Inflammatory macrophage (primary cell): ENCODE results near the gene SRCIN1.
A peak's percentile ranks its signal among the peaks of the same experiment; 100 is the strongest.
"Not testable (repeated sequence)": the region's sequence is repeated elsewhere in the genome, so short reads cannot be mapped to it uniquely, and the experiment has no call there.

Experiments
- DNase-seq, 2 donors: peaks; one replicate each; pipeline ENCODE4 v3.0.0-alpha.2; 2020 to 2022

Gene SRCIN1

DNA sequence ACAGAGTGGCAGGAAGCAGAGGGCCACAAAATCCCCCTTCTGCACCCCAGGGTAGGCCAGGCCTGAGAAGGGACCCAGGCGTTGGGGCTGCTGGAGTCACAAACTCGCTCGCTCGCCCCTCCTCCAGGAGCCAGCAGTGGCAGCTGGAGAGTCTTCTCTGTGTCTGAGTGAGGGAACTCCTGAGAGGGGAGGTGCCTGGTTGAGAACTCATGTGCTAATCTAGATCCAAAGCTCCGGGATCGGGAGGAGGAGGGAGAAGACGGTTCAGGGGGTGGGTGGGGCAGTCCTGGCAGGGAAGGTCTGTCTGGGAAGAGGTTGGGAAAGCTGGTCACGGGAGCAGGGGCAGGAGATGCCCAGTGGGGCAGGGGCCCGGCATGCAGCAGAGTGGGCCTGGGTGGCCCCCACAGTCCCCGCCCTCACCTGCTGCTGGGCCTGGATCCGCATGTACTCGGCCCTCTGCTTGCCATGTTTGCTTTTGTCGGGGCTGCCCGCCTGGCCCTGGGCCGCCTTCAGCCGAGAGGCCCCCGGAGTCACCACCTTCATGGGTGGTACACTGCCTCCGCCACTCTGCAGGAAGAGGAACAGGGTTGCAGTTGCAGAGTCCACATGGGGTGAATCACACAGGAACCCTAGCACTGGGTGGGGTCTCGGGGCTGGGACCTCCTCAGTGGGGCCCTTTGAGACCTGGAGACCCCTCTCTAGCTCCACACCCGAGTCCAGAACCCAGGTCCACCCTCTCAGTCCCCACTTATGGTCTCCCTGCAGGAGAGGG lies 62.2 kb downstream of the SRCIN1 start:
- no peak for DNase-seq

- no peak for DNase-seq
Observed at GRCh38 chr17:38542286-38542685, 63.5 kb downstream of the SRCIN1 start.

GRCh38 chr17:38541281-38541680 lies 64.5 kb downstream of the SRCIN1 start:
- DNase-seq: no peak

GRCh38 chr17:38540514-38541045 lies 65.2 kb downstream of the SRCIN1 start:
- DNase-seq: peak in 1 of 2 donors; percentile 51

DNA sequence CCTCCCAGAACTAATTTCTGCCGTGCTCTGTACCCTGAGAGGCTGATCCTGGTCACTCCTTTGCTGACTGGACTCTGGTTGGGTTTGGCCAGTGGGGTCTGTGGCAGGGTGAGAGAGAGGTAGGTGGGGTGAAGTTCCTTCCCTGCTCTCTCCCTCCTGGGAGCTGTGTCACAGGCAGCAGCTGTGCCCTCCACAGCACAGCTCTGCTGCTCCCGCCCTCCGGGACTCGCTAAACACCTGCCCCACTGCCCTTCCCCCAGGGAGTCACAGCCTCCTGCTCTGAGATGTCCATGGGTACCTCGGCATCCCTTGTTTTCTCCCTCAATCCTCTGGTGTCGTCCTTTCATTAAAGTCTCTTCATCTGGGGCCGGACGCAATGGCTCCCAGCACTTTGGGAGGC lies 66.4 kb downstream of the SRCIN1 start:
- DNase-seq: no peak

DNA sequence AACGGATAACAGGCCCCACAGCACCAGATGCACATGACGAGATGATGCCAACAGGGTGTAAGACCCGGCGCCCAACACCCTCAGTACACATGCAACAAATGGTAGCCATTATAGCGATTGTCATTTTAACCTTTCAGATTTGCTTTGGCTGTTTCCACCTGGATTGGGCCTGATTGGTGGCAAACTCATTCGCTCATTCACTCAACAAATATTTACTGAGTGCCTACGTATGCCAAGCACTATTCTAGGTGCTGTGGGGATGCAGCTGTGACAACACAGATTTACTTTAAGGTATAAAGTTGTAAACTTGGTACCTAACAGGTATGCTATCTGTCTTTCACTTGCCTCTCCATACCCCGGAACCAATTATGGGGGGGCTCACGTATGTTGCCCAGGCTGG lies 66.8 kb downstream of the SRCIN1 start:
- no peak for DNase-seq

DNA sequence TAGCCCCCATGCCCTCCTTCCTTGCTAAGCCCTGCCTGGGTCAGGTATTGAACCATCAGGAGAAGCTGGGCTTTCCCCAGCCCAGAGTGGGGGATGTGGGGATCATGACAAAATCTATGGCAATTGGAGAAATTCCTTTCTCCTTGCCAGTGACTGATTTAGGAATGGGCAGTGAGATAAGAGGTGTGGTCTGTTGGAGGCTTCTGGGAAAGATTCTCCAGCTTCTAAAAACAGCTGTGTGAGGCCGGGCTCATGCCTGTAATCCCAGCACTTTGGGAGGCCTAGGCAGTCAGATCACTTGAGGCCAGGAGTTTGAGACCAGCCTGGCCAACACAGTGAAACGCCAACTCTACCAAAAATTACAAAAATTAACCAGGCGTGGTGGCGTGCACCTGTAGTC lies 69.1 kb downstream of the SRCIN1 start:
- DNase-seq: no peak

- DNase-seq: no peak
Observed at GRCh38 chr17:38535886-38536285, 69.9 kb downstream of the SRCIN1 start.

- DNase-seq: no peak
Observed at GRCh38 chr17:38534498-38534885, 71.3 kb downstream of the SRCIN1 start.

DNA sequence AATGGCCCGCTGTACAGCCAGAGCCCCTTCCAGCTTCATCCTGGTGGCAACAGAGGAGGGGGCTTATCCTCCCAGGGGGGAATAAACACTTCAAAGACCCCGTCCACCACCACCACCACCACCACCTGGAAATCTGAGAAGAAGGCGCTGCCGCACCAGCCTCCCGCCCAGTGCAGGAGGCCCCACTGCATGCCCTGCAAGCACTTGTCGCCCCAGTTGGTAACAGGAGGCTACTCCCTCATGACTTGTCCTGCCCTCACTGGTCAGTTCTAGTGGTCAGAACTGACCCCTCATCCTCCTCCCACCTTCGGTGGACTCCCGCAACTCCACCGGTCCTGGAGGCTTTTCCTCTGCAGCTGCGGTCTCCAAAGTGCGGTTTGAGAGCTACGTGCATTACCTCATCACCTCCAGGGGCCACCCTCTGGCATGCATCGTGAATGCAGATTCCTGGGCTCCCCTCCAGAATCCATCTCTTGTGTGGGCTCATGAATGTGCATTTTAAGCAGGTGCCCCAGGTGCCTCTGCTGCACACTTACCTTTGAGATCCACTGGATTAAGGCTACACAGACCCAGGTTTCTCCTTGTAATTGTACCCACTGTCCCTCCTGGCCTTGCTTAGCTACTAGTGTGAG lies 71.8 kb downstream of the SRCIN1 start:
- no peak for DNase-seq

GRCh38 chr17:38533241-38533640 lies 72.5 kb downstream of the SRCIN1 start:
- DNase-seq: no peak

DNA sequence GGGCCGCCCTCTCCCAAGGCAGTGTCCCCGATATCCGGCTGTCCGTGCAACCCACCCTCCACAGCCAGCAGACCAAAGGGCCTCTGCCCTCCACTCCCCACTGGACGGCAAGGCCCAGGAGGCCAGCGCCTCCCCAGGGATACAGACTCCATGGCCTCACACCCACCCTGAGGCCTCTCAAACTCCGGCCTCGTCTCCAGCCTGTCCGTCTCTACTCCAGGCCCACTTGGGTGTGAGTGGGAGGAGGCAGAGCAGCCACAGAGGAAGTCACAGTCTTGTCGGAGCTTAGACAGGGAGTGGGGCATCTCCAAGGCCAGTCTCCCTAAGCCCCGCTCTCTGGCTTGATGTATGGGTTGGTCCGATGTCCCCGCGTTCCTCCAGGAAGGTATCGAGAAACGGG lies 73.3 kb downstream of the SRCIN1 start:
- no peak for DNase-seq

DNA sequence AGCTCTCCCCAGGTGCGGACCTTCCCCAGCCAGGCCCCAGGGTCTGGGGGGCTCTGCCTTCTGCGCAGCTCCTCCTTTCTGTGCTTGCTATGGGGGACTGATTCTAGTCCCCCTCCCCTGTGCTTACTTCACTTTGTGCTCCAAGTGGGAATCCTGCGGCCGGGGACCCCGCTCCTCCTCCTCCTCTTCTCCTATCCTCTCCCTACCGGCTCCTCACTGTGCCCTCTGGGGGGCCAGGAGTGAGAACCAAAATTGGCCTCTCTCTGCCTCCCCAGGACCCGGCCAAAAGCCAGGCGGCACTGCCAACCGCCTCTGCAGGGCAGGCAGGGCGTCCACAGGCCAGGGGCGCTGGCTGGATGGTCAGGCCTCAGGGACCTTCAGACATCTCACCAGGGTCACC lies 74.0 kb downstream of the SRCIN1 start:
- not testable (repeated sequence) for DNase-seq

GRCh38 chr17:38530856-38531255 lies 74.9 kb downstream of the SRCIN1 start:
- not testable (repeated sequence) for DNase-seq

DNA sequence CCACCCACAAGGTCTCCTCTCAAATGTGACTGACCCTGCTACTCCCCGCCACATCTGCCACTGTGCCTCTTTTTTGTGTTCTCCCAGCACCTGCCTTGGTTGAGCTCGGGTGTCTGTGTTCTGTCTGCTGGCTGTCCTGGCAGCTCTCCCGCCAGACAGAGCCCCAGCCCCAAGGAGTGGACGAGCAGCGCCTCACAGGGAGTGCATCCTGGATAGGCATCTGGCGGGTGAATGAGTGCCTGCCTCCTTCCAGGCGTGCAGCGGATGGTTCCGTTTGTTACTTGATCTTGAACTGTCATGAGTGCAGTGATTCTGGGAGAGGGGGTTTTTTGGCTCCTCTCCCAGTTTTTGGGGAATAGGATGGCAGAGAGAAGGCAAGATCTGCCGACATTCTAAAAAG lies 77.6 kb downstream of the SRCIN1 start:
- DNase-seq: not testable (repeated sequence)

GRCh38 chr17:38526526-38526925 lies 79.2 kb downstream of the SRCIN1 start:
- DNase-seq: not testable (repeated sequence)

GRCh38 chr17:38512473-38513058 lies 93.2 kb downstream of the SRCIN1 start:
- DNase-seq: no peak

DNA sequence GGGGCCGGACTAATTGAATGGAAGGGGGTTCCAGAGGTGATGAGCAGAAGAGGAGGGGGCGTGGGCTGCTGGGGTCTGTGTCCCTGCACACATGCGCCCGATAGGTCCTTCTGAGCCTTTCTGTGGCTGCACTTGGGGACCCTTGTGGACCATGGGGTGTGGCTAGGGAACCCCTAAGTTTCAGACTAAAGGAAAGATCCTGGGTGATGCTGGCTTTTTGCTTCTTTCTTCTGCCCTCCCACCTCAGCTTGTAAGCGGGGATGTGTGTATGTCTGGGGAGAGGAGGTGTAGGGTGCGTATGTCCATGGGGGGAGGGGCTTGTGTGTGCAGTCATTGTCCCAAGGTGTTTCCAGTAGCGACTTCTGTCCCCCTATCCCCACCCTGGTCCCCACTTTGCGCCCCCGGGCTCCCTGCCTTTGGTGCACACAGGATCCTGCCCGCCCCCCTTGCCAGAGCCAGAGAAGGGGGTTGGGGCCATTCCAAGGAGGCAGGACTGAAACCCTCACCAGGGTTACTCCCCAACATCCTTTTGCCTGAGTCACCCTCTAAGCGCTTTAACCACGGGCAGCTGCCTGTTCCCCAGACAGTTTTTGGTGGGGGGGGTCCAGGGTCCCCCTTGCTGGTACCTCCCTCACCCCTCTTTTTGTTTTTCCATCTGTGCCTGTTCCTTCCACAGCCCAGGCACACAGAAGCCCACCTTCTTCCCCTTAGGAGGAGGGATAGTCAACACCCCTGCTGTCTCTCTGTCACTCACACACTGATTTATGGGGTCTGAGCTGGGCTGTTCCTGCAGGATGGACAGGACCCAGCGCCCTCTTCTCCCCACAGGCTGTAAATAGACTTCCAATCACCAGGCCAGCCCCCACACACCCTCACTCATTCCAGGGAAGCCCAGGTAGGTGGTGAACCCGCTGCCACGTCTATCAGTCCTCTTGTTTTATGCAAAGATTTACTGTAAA lies 94.3 kb downstream of the SRCIN1 start:
- no peak for DNase-seq

GRCh38 chr17:38510421-38511149 lies 95.2 kb downstream of the SRCIN1 start:
- peak in 1 of 2 donors; percentile 37 for DNase-seq

- no peak for DNase-seq
Observed at GRCh38 chr17:38509772-38510420, 95.9 kb downstream of the SRCIN1 start.
